DOHH2 (cell line): Measurements from ENCODE around the gene TSC1.

Experiments used
- H3F3A ChIP-seq: fragments of 200-600 bp; sonication (generic), shearing (Covaris generic); 2 replicates; pipeline ENCODE4 v1.6.0; 2016; ENCODE audit warnings: antibody characterized with exemption, mild to moderate bottlenecking; ENCODE audit not compliant: control insufficient read depth, insufficient read depth
- H3K27ac ChIP-seq: fragments of 200-600 bp; sonication (generic); 2 replicates; pipeline ENCODE4 v1.5.1; 2014; ENCODE audit warnings: low read depth, mild to moderate bottlenecking, low read length, moderate library complexity
- H3K27me3 ChIP-seq: fragments of 200-600 bp; sonication (generic); 2 replicates; pipeline ENCODE4 v1.6.1; 2014; ENCODE audit warnings: mild to moderate bottlenecking, low read length, mixed read lengths; ENCODE audit not compliant: control insufficient read depth
- H3K36me3 ChIP-seq: fragments of 200-600 bp; sonication (generic); 2 replicates; pipeline ENCODE4 v1.6.1; 2014; ENCODE audit warnings: mild to moderate bottlenecking, low read length, moderate library complexity, mixed read lengths; ENCODE audit not compliant: control insufficient read depth
- H3K4me1 ChIP-seq: fragments of 200-600 bp; sonication (generic); 2 replicates; pipeline ENCODE4 v1.6.1; 2014; ENCODE audit warnings: mild to moderate bottlenecking, low read length, mixed read lengths; ENCODE audit not compliant: control insufficient read depth
- H3K4me2 ChIP-seq: fragments of 200-600 bp; sonication (generic); 2 replicates; pipeline ENCODE4 v1.6.0; 2014; ENCODE audit warnings: mild to moderate bottlenecking, low read length, moderate library complexity
- H3K4me3 ChIP-seq: fragments of 200-600 bp; sonication (generic); 2 replicates; pipeline ENCODE4 v1.5.1; 2014; ENCODE audit warnings: mild to moderate bottlenecking, low read length, mixed read lengths
- H3K79me2 ChIP-seq: fragments of 200-600 bp; sonication (generic); 2 replicates; pipeline ENCODE4 v1.6.1; 2014; ENCODE audit warnings: mild to moderate bottlenecking, low read length, mixed read lengths; ENCODE audit not compliant: control insufficient read depth
- H3K9me2 ChIP-seq: fragments of 200-600 bp; sonication (generic); replicated peaks from 2 replicates; pipeline ENCODE4 v1.6.1; 2014; ENCODE audit warnings: mild to moderate bottlenecking, low read length, mixed read lengths; ENCODE audit not compliant: control insufficient read depth
- H3K9me3 ChIP-seq: fragments of 200-600 bp; sonication (generic); 2 replicates; pipeline ENCODE4 v1.6.1; 2014; ENCODE audit warnings: antibody characterized with exemption, low read length, mixed read lengths; ENCODE audit not compliant: control insufficient read depth, insufficient read depth
- H4K20me1 ChIP-seq: fragments of 200-600 bp; sonication (generic); 2 replicates; pipeline ENCODE4 v1.6.0; 2014; ENCODE audit warnings: low read depth, mild to moderate bottlenecking, antibody characterized with exemption, low read length, moderate library complexity; ENCODE audit not compliant: control insufficient read depth, insufficient read depth
- EZH2phosphoT487 ChIP-seq: fragments of 200-600 bp; sonication (generic); IDR thresholded peaks from 2 replicates; pipeline ENCODE4 v1.6.1; 2017; ENCODE audit warnings: borderline replicate concordance, mild to moderate bottlenecking, antibody characterized with exemption, low read length, moderate library complexity, mixed read lengths
- TF ChIP-seq, protein P1 (sequence below): fragments of 200-600 bp; sonication (generic); IDR thresholded peaks from one replicate; pipeline ENCODE4 v1.5.1; 2014; ENCODE audit warnings: antibody characterized with exemption, mild to moderate bottlenecking, low read depth, low read length; ENCODE audit not compliant: poor library complexity, severe bottlenecking

The TSC1 gene

DNA sequence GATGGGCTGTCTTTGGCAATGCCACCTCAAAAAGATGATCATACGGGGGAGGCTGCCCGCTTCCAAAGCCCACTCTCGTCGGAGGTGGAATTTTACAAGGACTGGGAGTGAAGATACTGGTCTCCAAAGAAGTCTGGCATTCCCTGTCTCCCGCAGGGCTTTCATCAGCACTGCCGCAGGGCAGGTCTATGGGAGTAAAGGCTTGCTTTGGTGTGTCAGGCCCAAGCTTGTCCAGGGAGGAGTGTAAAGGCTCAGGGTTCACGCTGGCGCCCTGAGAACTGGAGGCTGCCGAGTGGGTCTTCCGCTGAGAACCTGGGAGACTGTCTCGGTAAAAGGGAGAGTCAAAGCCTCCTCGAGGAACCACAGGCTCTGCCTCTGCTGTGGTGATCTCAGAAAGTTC, 38.7 kb downstream of the TSC1 start:
- Histone ChIP-seq H3K4me1 (no peaks in the 10 kb centered on the region), H3K4me2 (no peak overlapping the region), H4K20me1 (no peaks in the 10 kb centered on the region; the same call in 1 of the 2 replicates), H3K36me3 (peaks cover 65% of the 10 kb centered on the region), H3K27ac (no peak overlapping the region), H3K27me3 (no peaks in the 10 kb centered on the region), H3K79me2 (no peaks in the 10 kb centered on the region), H3K4me3 (no peak overlapping the region), H3K9me2 (no peaks in the 10 kb centered on the region), H3K9me3 (no peaks in the 10 kb centered on the region), H3F3A (0 out of 2 replicates have a peak, but pooled peaks cover 6% of the 10 kb centered on the region)
- TF ChIP-seq, protein P1, sequence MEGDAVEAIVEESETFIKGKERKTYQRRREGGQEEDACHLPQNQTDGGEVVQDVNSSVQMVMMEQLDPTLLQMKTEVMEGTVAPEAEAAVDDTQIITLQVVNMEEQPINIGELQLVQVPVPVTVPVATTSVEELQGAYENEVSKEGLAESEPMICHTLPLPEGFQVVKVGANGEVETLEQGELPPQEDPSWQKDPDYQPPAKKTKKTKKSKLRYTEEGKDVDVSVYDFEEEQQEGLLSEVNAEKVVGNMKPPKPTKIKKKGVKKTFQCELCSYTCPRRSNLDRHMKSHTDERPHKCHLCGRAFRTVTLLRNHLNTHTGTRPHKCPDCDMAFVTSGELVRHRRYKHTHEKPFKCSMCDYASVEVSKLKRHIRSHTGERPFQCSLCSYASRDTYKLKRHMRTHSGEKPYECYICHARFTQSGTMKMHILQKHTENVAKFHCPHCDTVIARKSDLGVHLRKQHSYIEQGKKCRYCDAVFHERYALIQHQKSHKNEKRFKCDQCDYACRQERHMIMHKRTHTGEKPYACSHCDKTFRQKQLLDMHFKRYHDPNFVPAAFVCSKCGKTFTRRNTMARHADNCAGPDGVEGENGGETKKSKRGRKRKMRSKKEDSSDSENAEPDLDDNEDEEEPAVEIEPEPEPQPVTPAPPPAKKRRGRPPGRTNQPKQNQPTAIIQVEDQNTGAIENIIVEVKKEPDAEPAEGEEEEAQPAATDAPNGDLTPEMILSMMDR: no peak
- TF ChIP-seq EZH2phosphoT487: no peak

DNA sequence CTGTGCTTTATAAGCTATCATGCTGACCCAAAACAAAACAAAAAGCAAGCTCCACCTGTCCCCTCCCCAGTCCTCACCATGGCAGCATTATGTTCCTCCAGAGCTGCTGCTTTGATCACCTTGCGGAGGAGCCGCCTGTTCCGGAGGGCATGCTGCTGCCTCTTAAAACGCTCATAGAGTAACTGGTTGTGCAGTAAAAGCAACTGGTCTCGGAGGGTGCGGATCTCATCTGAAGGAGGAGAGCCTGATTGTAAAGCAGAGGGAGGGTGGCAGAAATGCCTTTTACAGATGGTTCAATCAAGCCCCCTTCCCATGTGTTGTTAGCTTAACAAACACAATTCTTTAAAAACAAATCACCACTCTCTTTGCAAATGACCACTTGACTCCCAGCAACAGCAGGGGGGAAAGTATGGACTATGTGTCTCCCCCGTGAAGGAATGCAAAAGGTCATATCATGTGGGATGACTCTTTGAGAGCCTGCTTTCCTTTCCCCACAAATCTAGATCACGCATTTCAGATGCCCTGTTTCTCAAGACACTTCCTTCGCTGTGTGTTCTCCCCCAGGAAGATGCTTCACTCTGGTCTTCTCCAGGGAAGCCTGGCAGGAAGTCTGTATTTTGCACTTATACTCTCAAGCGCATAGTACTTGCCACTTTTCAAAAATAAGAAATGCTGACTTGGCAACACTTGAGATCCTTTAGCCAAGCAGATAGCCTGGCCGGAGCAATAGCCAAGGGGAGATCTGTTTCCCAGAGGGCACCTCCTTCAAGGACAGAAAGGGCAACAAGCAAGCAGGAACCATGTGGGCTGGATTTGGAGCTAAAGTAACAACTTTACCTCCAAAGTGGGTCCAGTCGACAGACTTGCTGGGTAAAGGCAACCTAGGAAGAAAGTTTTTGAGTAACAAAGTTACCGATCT, 40.6 kb downstream of the TSC1 start:
- Histone ChIP-seq H4K20me1 (no peaks in the 10 kb centered on the region; the same call in 1 of the 2 replicates), H3K36me3 (peaks cover 66% of the 10 kb centered on the region), H3K9me3 (no peaks in the 10 kb centered on the region), H3K9me2 (no peaks in the 10 kb centered on the region), H3K4me1 (no peaks in the 10 kb centered on the region), H3K79me2 (no peaks in the 10 kb centered on the region), H3K27me3 (no peaks in the 10 kb centered on the region), H3K4me2 (no peak overlapping the region), H3K4me3 (no peak overlapping the region), H3K27ac (no peak overlapping the region), H3F3A (0 out of 2 replicates have a peak, but pooled peaks cover 6% of the 10 kb centered on the region)
- TF ChIP-seq, protein P1: no peak
- TF ChIP-seq EZH2phosphoT487: no peak

DNA sequence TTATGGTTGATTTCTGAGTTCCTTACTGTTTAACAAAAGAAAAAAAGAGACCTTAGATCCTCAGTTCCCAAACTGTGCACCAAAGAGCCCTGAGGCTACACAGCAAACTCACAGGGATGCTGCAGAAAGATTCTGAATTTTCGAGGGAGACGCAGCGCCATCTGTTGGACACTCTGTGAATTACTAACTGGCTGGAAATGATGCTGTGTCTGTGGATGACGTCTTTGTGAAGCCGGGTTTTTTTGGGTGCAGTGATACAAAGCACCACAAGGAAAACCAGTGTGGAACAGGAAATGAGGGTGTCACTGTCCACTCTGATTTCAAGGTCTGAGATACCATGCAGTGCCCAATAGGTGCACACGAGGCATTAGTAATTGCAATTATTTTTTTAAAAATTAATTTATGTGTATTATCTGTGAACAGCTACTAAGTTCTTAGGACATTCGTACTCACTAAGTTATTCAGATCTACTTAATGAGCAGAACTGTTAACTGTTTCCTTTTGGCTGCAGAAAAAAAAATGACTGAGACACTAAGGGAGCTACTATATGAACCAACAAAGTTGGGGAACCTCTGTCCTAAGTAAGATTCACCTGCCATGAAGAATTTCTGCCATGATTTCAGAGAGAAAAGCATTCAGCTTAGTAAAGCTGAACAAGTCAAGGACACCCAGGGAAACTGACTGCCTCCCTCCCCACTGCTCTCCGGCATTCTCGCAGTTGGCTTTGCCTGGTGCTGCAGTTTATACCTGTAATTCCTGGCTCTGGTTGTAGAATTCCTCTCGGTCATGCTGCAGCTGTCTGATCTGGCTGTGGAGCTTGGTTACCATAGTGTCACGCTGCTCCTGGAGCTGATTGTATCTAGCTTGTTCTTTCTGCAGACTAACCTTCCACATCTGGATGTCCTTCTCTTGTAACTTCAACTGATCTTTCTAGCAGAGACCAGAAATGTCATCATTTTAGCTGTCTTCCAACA, 42.3 kb downstream of the TSC1 start:
- TF ChIP-seq, protein P1: peak; percentile 82
- TF ChIP-seq EZH2phosphoT487: no peak
- H3K36me3 ChIP-seq: peaks cover 79% of the 10 kb centered on the region
- no peak overlapping the region for H3K27ac ChIP-seq

More for the DNA sequence above, 42.3 kb downstream of the TSC1 start:
- no peaks in the 10 kb centered on the region for H3K9me2 ChIP-seq
- H3K27me3 ChIP-seq: no peaks in the 10 kb centered on the region
- no peaks in the 10 kb centered on the region for H3K9me3 ChIP-seq
- H3K4me2 ChIP-seq: no peak overlapping the region
- no peaks in the 10 kb centered on the region for H3K79me2 ChIP-seq
- H4K20me1 ChIP-seq: no peaks in the 10 kb centered on the region; the same call in 1 of the 2 replicates
- no peaks in the 10 kb centered on the region for H3K4me1 ChIP-seq
- no peak overlapping the region for H3K4me3 ChIP-seq
- 0 out of 2 replicates have a peak, but pooled peaks cover 6% of the 10 kb centered on the region for H3F3A ChIP-seq
